ENCODE data around the gene EPC2.

Gene EPC2

DNA sequence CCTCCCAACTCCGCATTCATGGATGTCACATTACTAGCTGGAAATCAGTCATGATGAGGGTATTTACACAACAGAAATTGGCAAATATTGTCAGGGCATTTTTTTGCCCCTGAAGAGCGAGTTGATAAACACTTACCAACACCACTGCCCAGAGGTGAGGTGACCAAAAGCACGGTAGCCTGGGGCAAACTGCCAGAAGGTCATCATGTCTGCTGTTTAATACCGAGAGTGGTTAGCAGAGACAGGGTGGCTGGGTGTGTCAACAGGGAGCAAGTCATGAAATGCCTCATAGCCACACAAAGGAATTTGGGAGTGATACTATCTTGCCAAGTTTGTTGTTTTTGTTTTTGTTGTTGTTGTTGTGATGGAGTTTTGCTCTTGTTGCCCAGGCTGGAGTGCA is 37.0 kb upstream of the EPC2 start:
- H3K4me3 ChIP-seq (ENCODE audit: control insufficient read depth, low read depth, low read length): no peak overlapping the region
- TF ChIP-seq, protein P1, sequence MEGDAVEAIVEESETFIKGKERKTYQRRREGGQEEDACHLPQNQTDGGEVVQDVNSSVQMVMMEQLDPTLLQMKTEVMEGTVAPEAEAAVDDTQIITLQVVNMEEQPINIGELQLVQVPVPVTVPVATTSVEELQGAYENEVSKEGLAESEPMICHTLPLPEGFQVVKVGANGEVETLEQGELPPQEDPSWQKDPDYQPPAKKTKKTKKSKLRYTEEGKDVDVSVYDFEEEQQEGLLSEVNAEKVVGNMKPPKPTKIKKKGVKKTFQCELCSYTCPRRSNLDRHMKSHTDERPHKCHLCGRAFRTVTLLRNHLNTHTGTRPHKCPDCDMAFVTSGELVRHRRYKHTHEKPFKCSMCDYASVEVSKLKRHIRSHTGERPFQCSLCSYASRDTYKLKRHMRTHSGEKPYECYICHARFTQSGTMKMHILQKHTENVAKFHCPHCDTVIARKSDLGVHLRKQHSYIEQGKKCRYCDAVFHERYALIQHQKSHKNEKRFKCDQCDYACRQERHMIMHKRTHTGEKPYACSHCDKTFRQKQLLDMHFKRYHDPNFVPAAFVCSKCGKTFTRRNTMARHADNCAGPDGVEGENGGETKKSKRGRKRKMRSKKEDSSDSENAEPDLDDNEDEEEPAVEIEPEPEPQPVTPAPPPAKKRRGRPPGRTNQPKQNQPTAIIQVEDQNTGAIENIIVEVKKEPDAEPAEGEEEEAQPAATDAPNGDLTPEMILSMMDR (IDR thresholded peaks at IDR 0.05; ENCODE audit: control insufficient read depth, insufficient read depth, low read depth, low read length, missing control alignments): no peak
- no peak for DNase-seq (ENCODE audit: low read depth)

- TF ChIP-seq, protein P1 (IDR thresholded peaks at IDR 0.05; ENCODE audit: control insufficient read depth, insufficient read depth, low read depth, low read length, missing control alignments): no peak
- no peak overlapping the region for H3K4me3 ChIP-seq (ENCODE audit: control insufficient read depth, low read depth, low read length)
- DNase-seq (ENCODE audit: low read depth): no peak
Observed at GRCh38 chr2:148613231-148614013, 31.1 kb upstream of the EPC2 start.

GRCh38 chr2:148614014-148614321 is 30.6 kb upstream of the EPC2 start:
- TF ChIP-seq, protein P1 (IDR thresholded peaks at IDR 0.05; ENCODE audit: control insufficient read depth, insufficient read depth, low read depth, low read length, missing control alignments): no peak
- no peak overlapping the region for H3K4me3 ChIP-seq (ENCODE audit: control insufficient read depth, low read depth, low read length)
- DNase-seq (ENCODE audit: low read depth): no peak

DNA sequence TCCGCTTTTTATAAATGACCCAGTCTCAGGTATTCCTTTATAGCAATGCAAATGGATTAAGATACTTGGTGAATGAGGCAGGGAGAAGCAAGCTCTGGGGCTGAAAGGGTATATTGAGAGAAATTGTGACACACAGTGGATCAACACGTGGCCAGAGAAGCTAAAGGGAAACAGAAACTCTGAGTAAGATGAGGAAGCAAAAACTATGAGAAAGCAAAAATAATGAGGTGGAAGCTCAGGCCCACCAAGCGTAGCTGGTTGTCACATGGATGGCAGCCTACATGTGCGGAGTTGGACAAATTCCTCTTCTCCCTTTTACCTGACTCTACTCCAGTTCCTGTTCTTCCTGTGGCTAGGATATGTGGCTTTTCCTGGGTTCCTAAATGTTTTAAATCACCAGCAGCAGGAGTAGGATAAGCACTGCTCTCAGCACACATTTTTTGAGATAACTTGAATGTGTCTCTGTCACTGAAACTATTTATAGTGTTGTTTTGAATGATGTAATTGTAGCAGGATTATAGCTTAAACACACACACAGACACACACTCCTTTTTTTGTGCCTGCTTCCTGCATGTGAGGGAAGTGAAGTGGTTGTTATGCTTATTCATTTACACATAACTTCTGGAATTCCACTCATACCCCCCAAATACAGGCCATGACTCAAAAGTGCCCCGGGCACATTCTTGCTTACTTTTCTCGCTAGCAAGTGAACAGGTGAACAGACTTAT is 30.1 kb upstream of the EPC2 start:
- no peak for DNase-seq (ENCODE audit: low read depth)

GRCh38 chr2:148615381-148615841 is 29.1 kb upstream of the EPC2 start:
- DNase-seq (ENCODE audit: low read depth): no peak
- no peak overlapping the region for H3K4me3 ChIP-seq (ENCODE audit: control insufficient read depth, low read depth, low read length)
- TF ChIP-seq, protein P1 (IDR thresholded peaks at IDR 0.05; ENCODE audit: control insufficient read depth, insufficient read depth, low read depth, low read length, missing control alignments): no peak

More for the DNA sequence above, 30.1 kb upstream of the EPC2 start:
- no peak overlapping the region for H3K4me3 ChIP-seq (ENCODE audit: control insufficient read depth, low read depth, low read length)
- TF ChIP-seq, protein P1 (IDR thresholded peaks at IDR 0.05; ENCODE audit: control insufficient read depth, insufficient read depth, low read depth, low read length, missing control alignments): no peak

GRCh38 chr2:148616662-148617061 is 27.9 kb upstream of the EPC2 start:
- TF ChIP-seq, protein P1 (IDR thresholded peaks at IDR 0.05; ENCODE audit: control insufficient read depth, insufficient read depth, low read depth, low read length, missing control alignments): no peak
- no peak for DNase-seq (ENCODE audit: low read depth)
- no peak overlapping the region for H3K4me3 ChIP-seq (ENCODE audit: control insufficient read depth, low read depth, low read length)
